Liver (tissue), 9 donors: Measurements from ENCODE around the gene RAD50. TPM values are rescaled to one million over a fixed set of nuclear protein-coding genes. Genes with fewer than 3 reads are reported as not detected.

Experiments used
- DNase-seq: peaks from one replicate; pipeline ENCODE4 v3.0.0-alpha.2; 2017; ENCODE audit warnings: low spot score
- H3K27ac ChIP-seq, 2 donors: one replicate each; pipeline ENCODE4 v1.7.0; 2013; ENCODE audit warnings: inconsistent platforms in 2 of 2, low read length in 2 of 2, control low read depth in 1 of 2, low read depth in 1 of 2, mild to moderate bottlenecking in 1 of 2
- H3K27me3 ChIP-seq, 4 donors: one replicate each; pipeline versions ENCODE4 v1.6.1 to v1.7.0; 2013; ENCODE audit warnings: low read length in 3 of 4, inconsistent platforms in 1 of 4, mild to moderate bottlenecking in 1 of 4, moderate library complexity in 1 of 4; ENCODE audit not compliant: control insufficient read depth in 4 of 4, insufficient read depth in 4 of 4
- H3K36me3 ChIP-seq, 4 donors: one replicate each; pipeline versions ENCODE4 v1.6.1 to v1.7.0; 2013; ENCODE audit warnings: low read length in 3 of 4, mild to moderate bottlenecking in 3 of 4, low read depth in 1 of 4, moderate library complexity in 1 of 4; ENCODE audit not compliant: control insufficient read depth in 4 of 4, insufficient read depth in 3 of 4
- H3K4me1 ChIP-seq, 4 donors: one replicate each; pipeline versions ENCODE4 v1.6.1 to v1.7.0; 2013; ENCODE audit warnings: low read length in 3 of 4, mild to moderate bottlenecking in 3 of 4, moderate library complexity in 1 of 4; ENCODE audit not compliant: control insufficient read depth in 4 of 4, insufficient read depth in 4 of 4
- H3K4me3 ChIP-seq, 3 donors: one replicate each; pipeline versions ENCODE4 v1.6.1 to v1.7.0; 2013; ENCODE audit warnings: low read length in 3 of 3, control low read depth in 1 of 3, low read depth in 1 of 3, mild to moderate bottlenecking in 1 of 3
- H3K9ac ChIP-seq, 2 donors: one replicate each; pipeline ENCODE4 v1.7.0; 2013; ENCODE audit warnings: low read length in 2 of 2, mild to moderate bottlenecking in 2 of 2, moderate library complexity in 2 of 2, control low read depth in 1 of 2, low read depth in 1 of 2
- H3K9me3 ChIP-seq, 4 donors: one replicate each; pipeline versions ENCODE4 v1.6.1 to v1.7.0; 2013; ENCODE audit warnings: low read length in 3 of 4; ENCODE audit not compliant: control insufficient read depth in 4 of 4
- CTCF ChIP-seq: fragments of 150-350 bp; IDR thresholded peaks from 2 replicates; pipeline ENCODE4 v1.5.1; 2017; ENCODE audit warnings: improper control_type of control experiment, low read depth, low read length; ENCODE audit not compliant: missing input control
- EGR1 ChIP-seq, 2 donors: IDR thresholded peaks; 2 replicates each; pipeline ENCODE4 v1.6.1; 2016 to 2018; ENCODE audit warnings: antibody characterized with exemption in 2 of 2, low read depth in 2 of 2
- FOXA1 ChIP-seq: IDR thresholded peaks from 2 replicates; pipeline ENCODE4 v1.6.1; 2016; ENCODE audit warnings: antibody characterized with exemption
- FOXA2 ChIP-seq: IDR thresholded peaks from 2 replicates; pipeline ENCODE4 v1.6.1; 2016; ENCODE audit warnings: antibody characterized with exemption
- GABPA ChIP-seq, 2 donors: IDR thresholded peaks in 1 of 2; conservative IDR thresholded peaks in 1 of 2; 2 replicates each; pipeline ENCODE4 v1.6.1; 2016; ENCODE audit warnings: antibody characterized with exemption in 2 of 2, mild to moderate bottlenecking in 1 of 2, moderate library complexity in 1 of 2
- HNF4A ChIP-seq, 2 donors: conservative IDR thresholded peaks; 2 replicates each; pipeline ENCODE4 v1.6.1; 2016; ENCODE audit warnings: antibody characterized with exemption in 2 of 2, mild to moderate bottlenecking in 2 of 2
- HNF4G ChIP-seq: IDR thresholded peaks from 2 replicates; pipeline ENCODE4 v1.6.1; 2016; ENCODE audit warnings: antibody characterized with exemption
- JUND ChIP-seq, 2 donors: IDR thresholded peaks; 2 replicates each; pipeline ENCODE4 v1.6.1; 2016; ENCODE audit warnings: antibody characterized with exemption in 2 of 2
- MAX ChIP-seq: IDR thresholded peaks from 2 replicates; pipeline ENCODE4 v1.6.1; 2016; ENCODE audit warnings: antibody characterized with exemption
- NR2F2 ChIP-seq: IDR thresholded peaks from 2 replicates; pipeline ENCODE4 v1.6.1; 2016; ENCODE audit warnings: antibody characterized with exemption
- RAD21 ChIP-seq, 2 donors: IDR thresholded peaks; 2 replicates each; pipeline ENCODE4 v1.6.1; 2016; ENCODE audit warnings: antibody characterized with exemption in 2 of 2, mild to moderate bottlenecking in 2 of 2
- RXRA ChIP-seq, 2 donors: IDR thresholded peaks; 2 replicates each; pipeline ENCODE4 v1.6.1; 2017 to 2018; ENCODE audit warnings: antibody characterized with exemption in 2 of 2, mild to moderate bottlenecking in 1 of 2
- TAF1 ChIP-seq: conservative IDR thresholded peaks from 2 replicates; pipeline ENCODE4 v1.6.1; 2016; ENCODE audit warnings: antibody characterized with exemption, mild to moderate bottlenecking
- YY1 ChIP-seq: IDR thresholded peaks from 2 replicates; pipeline ENCODE4 v1.6.1; 2016; ENCODE audit warnings: antibody characterized with exemption, mild to moderate bottlenecking
- WGBS: extraction: QIAGEN DNeasy Blood & Tissue Kit; methylation state at CpG from one replicate; pipeline ENCODE4 v1.1.7; 2013; 5-methylcytosine and 5-hydroxymethylcytosine counted together
- polyA plus RNA-seq, 2 donors: library from polyadenylated mRNA; stranded (reverse) in 1 of 2; unstranded in 1 of 2; fragments of 200-250 nt in 1 of 2; fragments of >200 nt in 1 of 2; fragmentation: Nextera tagmentation in 1 of 2; extraction: Ambion mirVana in 1 of 2; gene quantifications; one replicate each; pipeline versions ENCODE4 v1.2.1 to v1.2.3, GENCODE V29; 2013 to 2015
- total RNA-seq, 2 donors: library from RNA; depleted of rRNA; stranded (reverse); fragments of >200 nt; gene quantifications; one replicate each; pipeline ENCODE4 v1.2.3, GENCODE V29; 2014
- TF ChIP-seq, protein P1 (sequence below): IDR thresholded peaks from 2 replicates; pipeline ENCODE4 v1.6.1; 2016; ENCODE audit warnings: antibody characterized with exemption, mild to moderate bottlenecking
- TF ChIP-seq, protein P2 (sequence below): IDR thresholded peaks from 2 replicates; pipeline ENCODE4 v1.6.1; 2016; ENCODE audit warnings: antibody characterized with exemption
- TF ChIP-seq, protein P3 (sequence below): IDR thresholded peaks from 2 replicates; pipeline ENCODE4 v1.6.1; 2016; ENCODE audit warnings: antibody characterized with exemption
- donor health status: healthy.
- donor health status: healthy.
- donor health status: healthy.
- donor health status: healthy.
- donor health status: healthy.

Gene RAD50
- total and polyA plus RNA-seq, 4 donors = 6.1 to 18.7 (median 14.9) TPM

GRCh38 chr5:132661231-132662003 lies 104.6 kb downstream of the RAD50 start (continued):
- TF ChIP-seq, protein P1, sequence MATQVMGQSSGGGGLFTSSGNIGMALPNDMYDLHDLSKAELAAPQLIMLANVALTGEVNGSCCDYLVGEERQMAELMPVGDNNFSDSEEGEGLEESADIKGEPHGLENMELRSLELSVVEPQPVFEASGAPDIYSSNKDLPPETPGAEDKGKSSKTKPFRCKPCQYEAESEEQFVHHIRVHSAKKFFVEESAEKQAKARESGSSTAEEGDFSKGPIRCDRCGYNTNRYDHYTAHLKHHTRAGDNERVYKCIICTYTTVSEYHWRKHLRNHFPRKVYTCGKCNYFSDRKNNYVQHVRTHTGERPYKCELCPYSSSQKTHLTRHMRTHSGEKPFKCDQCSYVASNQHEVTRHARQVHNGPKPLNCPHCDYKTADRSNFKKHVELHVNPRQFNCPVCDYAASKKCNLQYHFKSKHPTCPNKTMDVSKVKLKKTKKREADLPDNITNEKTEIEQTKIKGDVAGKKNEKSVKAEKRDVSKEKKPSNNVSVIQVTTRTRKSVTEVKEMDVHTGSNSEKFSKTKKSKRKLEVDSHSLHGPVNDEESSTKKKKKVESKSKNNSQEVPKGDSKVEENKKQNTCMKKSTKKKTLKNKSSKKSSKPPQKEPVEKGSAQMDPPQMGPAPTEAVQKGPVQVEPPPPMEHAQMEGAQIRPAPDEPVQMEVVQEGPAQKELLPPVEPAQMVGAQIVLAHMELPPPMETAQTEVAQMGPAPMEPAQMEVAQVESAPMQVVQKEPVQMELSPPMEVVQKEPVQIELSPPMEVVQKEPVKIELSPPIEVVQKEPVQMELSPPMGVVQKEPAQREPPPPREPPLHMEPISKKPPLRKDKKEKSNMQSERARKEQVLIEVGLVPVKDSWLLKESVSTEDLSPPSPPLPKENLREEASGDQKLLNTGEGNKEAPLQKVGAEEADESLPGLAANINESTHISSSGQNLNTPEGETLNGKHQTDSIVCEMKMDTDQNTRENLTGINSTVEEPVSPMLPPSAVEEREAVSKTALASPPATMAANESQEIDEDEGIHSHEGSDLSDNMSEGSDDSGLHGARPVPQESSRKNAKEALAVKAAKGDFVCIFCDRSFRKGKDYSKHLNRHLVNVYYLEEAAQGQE = no peak
- TF ChIP-seq, protein P2, sequence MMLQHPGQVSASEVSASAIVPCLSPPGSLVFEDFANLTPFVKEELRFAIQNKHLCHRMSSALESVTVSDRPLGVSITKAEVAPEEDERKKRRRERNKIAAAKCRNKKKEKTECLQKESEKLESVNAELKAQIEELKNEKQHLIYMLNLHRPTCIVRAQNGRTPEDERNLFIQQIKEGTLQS = no peak
- TF ChIP-seq EGR1 (IDR thresholded peaks at IDR 0.05; ENCODE audit: low read depth in 2 of 2) (no peak), RAD21 (IDR thresholded peaks at IDR 0.05) (no peak), TAF1 (no peak), FOXA1 (no peak), RXRA (IDR thresholded peaks at IDR 0.05) (no peak)

GRCh38 chr5:132662004-132662401 lies 105.2 kb downstream of the RAD50 start:
- WGBS = 96% methylated on average over 9 of the region's 9 CpGs
- Histone ChIP-seq H3K9me3 (no peaks in the 10 kb centered on the region), H3K9ac (no peak overlapping the region), H3K27me3 (no peaks in the 10 kb centered on the region), H3K36me3 (no peaks in the 10 kb centered on the region), H3K27ac (no peak overlapping the region), H3K4me3 (no peak overlapping the region), H3K4me1 (no peaks in the 10 kb centered on the region)
- TF ChIP-seq, protein P1 = no peak
- no peak for TF ChIP-seq GABPA (IDR thresholded peaks at IDR 0.05 in 1 of 2, conservative IDR thresholded peaks at IDR 0.05 in 1 of 2)
- no peak for TF ChIP-seq HNF4A (conservative IDR thresholded peaks at IDR 0.05)
- no peak for TF ChIP-seq CTCF
- TF ChIP-seq, protein P3, sequence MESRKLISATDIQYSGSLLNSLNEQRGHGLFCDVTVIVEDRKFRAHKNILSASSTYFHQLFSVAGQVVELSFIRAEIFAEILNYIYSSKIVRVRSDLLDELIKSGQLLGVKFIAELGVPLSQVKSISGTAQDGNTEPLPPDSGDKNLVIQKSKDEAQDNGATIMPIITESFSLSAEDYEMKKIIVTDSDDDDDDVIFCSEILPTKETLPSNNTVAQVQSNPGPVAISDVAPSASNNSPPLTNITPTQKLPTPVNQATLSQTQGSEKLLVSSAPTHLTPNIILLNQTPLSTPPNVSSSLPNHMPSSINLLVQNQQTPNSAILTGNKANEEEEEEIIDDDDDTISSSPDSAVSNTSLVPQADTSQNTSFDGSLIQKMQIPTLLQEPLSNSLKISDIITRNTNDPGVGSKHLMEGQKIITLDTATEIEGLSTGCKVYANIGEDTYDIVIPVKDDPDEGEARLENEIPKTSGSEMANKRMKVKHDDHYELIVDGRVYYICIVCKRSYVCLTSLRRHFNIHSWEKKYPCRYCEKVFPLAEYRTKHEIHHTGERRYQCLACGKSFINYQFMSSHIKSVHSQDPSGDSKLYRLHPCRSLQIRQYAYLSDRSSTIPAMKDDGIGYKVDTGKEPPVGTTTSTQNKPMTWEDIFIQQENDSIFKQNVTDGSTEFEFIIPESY = no peak
- TF ChIP-seq FOXA2 = no peak
- no peak for TF ChIP-seq NR2F2
- no peak for TF ChIP-seq EGR1 (IDR thresholded peaks at IDR 0.05; ENCODE audit: low read depth in 2 of 2)
- TF ChIP-seq, protein P2 = no peak
- no peak for TF ChIP-seq MAX
- no peak for TF ChIP-seq TAF1
- TF ChIP-seq HNF4G = no peak
- TF ChIP-seq JUND (IDR thresholded peaks at IDR 0.05) = no peak
- TF ChIP-seq RAD21 (IDR thresholded peaks at IDR 0.05) = no peak
- no peak for TF ChIP-seq YY1
- TF ChIP-seq FOXA1 = no peak
- no peak for DNase-seq
